Retinal pigment epithelial cell (primary cell): ENCODE data around the gene MAS1L.
"Not testable (repeated sequence)": the region's sequence is repeated elsewhere in the genome, so short reads cannot be mapped to it uniquely, and the experiment has no call there.

ENCODE experiments used
- DNase-seq: peaks from one replicate; pipeline ENCODE4 v3.0.0-alpha.2; 2010; ENCODE audit warnings: low read depth
- H3K4me3 ChIP-seq: 2 replicates; pipeline ENCODE4 v1.5.1; 2011; ENCODE audit warnings: mild to moderate bottlenecking, low read length, control low read depth, moderate library complexity
- TF ChIP-seq, protein P1 (sequence below): conservative IDR thresholded peaks from 2 replicates; pipeline ENCODE4 v1.5.1; 2011; ENCODE audit warnings: low read depth, low read length, control low read depth, inconsistent platforms

The MAS1L gene

DNA sequence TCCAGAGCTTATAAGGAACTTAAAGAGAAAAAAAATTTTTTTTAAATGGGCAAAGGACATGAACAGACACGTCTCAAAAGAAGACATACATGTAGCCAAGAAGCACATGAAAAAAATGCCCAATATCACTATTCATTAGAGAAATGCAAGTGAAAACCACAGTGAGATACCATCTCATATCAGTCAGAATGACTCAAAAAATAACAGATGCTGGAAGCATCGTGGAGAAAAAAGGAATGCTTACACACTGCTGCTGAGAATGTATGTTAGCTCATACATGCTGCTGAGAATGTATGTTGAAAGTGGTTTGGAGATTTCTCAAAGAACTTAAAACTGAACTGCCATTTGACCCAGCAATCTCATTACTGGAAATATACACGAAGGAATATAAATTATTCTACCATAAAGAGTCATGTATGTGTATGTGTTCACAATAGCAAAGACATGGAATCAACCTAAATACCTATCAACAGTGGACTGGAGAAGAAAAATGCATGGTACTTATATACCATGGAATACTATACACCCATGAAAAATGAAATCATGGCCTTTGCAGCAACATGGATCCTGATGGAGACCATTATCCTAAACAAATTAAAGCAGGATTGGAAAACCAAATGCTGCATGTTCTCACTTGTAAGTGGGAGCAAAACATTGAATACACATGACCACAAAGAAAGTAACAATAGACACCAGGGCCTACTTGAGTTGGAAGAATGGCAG lies 36.1 kb downstream of the MAS1L start:
- no peak overlapping the region for H3K4me3 ChIP-seq
- DNase-seq = no peak
- TF ChIP-seq, protein P1, sequence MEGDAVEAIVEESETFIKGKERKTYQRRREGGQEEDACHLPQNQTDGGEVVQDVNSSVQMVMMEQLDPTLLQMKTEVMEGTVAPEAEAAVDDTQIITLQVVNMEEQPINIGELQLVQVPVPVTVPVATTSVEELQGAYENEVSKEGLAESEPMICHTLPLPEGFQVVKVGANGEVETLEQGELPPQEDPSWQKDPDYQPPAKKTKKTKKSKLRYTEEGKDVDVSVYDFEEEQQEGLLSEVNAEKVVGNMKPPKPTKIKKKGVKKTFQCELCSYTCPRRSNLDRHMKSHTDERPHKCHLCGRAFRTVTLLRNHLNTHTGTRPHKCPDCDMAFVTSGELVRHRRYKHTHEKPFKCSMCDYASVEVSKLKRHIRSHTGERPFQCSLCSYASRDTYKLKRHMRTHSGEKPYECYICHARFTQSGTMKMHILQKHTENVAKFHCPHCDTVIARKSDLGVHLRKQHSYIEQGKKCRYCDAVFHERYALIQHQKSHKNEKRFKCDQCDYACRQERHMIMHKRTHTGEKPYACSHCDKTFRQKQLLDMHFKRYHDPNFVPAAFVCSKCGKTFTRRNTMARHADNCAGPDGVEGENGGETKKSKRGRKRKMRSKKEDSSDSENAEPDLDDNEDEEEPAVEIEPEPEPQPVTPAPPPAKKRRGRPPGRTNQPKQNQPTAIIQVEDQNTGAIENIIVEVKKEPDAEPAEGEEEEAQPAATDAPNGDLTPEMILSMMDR = no peak

- peak; percentile 17 for DNase-seq
- TF ChIP-seq, protein P1 = no peak
- H3K4me3 ChIP-seq = no peak overlapping the region
These were observed 40.1 kb downstream of the MAS1L start for GRCh38 chr6:29447670-29448069.

- H3K4me3 ChIP-seq, DNase-seq: not testable (repeated sequence)
These were observed 43.7 kb downstream of the MAS1L start for GRCh38 chr6:29444031-29444430.

GRCh38 chr6:29442719-29443118 lies 45.0 kb downstream of the MAS1L start:
- H3K4me3 ChIP-seq = no peak overlapping the region
- TF ChIP-seq, protein P1 = no peak
- DNase-seq = no peak

- TF ChIP-seq, protein P1 = no peak
- DNase-seq = no peak
These were observed 48.8 kb downstream of the MAS1L start, which contains the start of gene OR10C1 for GRCh38 chr6:29439006-29439405. OR10C1 (plus strand) TSS chr6:29439306; CDS start chr6:29440016, 710 bp downstream.

DNA sequence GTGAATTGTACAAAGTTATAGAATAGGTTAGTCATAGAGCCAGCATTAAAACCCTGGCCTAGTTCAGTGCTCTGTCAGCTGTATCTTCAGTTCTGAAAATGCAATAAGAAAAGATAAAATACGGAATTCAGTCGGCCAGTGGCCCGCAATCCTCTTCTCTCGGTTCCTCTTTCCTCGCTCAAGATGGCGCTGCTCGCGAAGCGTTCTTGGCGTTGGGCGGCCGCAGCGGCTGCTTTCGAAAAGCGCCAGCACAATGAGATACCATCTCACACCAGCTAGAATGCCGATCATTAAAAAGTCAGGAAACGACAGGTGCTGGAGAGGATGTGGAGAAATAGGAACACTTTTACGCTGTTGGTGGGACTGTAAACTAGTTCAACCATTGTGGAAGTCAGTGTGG lies 51.0 kb downstream of the MAS1L start:
- H3K4me3 ChIP-seq, DNase-seq: not testable (repeated sequence)

More at GRCh38 chr6:29439006-29439405, 48.8 kb downstream of the MAS1L start, which contains the start of gene OR10C1:
- no peak within 1 kb of the TSS for H3K4me3 ChIP-seq
